Measurements from ENCODE around the gene GOLGA6L25.
"Not testable (repeated sequence)": the region's sequence is repeated elsewhere in the genome, so short reads cannot be mapped to it uniquely, and the experiment has no call there.

GRCh38 chr15:28514128-28514527 is 39.2 kb upstream of the GOLGA6L25 start:
- not testable (repeated sequence) for TF ChIP-seq POLR2A (IDR thresholded peaks at IDR 0.05; ENCODE audit: low read depth, low read length); CTCF (conservative IDR thresholded peaks at IDR 0.05; ENCODE audit: low read depth, low read length); MAZ (IDR thresholded peaks at IDR 0.05; ENCODE audit: borderline replicate concordance, low read depth, low read length); MAFK (IDR thresholded peaks at IDR 0.05; ENCODE audit: low read depth, low read length); RAD21 (IDR thresholded peaks at IDR 0.05; ENCODE audit: low read length); FOS (IDR thresholded peaks at IDR 0.05; ENCODE audit: low read depth, low read length); RFX5 (IDR thresholded peaks at IDR 0.05; ENCODE audit: low read depth, low read length); ELK1 (IDR thresholded peaks at IDR 0.05; ENCODE audit: borderline replicate concordance, low read depth, low read length); MXI1 (IDR thresholded peaks at IDR 0.05; ENCODE audit: borderline replicate concordance, low read depth, low read length); CHD1 (IDR thresholded peaks at IDR 0.05; ENCODE audit: low read depth, low read length); SMC3 (IDR thresholded peaks at IDR 0.05; ENCODE audit: low read depth, low read length)
- TF ChIP-seq, protein P1, sequence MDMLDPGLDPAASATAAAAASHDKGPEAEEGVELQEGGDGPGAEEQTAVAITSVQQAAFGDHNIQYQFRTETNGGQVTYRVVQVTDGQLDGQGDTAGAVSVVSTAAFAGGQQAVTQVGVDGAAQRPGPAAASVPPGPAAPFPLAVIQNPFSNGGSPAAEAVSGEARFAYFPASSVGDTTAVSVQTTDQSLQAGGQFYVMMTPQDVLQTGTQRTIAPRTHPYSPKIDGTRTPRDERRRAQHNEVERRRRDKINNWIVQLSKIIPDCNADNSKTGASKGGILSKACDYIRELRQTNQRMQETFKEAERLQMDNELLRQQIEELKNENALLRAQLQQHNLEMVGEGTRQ (IDR thresholded peaks at IDR 0.05; ENCODE audit: low read depth, low read length), result not testable (repeated sequence)
